Stimulated activated CD4-positive, alpha-beta T cell treated with anti-CD3 and anti-CD28 coated beads, Interleukin-1b, Interleukin-23, amount 100 ng/mL, for 1 hour (primary cell): ENCODE data around the gene CMTM5.

Source experiments
- DNase-seq, 2 donors: peaks; one replicate each; pipeline ENCODE4 v3.0.0-alpha.2; 2020; ENCODE audit warnings: low read depth in 2 of 2

Gene CMTM5

GRCh38 chr14:23358042-23358441 is 18.8 kb upstream of the CMTM5 start:
- DNase-seq, result no peak

DNA sequence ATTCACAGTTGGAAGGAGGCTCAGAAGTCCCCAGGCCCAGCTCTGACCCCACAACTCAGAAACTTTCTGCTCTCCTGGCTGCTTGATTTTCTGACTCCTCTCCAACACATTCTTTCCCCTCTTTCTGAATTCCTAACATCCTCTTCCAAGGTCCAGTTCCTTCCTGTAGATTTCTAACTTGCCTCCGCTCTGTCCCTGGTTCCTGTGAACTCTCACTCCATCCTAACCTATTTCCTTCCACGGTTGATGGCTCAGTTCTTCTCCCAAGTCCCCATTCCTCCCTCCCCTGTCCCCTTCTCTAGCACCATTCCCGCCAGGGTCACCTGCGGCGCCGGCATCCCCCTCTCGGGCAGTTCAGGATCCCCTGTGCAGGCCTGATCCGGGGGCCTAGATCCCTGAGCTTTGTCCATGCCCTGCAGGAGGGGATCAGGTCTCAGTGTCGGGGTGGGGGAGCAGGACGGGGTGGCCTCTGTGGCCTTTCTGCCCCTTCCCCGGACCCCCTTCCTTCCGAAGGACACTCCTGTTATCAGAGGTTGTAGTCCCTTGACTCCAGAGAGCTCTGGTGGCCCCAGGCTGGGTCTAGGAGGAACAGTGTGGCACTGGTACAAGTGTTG is 18.2 kb upstream of the CMTM5 start:
- DNase-seq, result no peak

DNA sequence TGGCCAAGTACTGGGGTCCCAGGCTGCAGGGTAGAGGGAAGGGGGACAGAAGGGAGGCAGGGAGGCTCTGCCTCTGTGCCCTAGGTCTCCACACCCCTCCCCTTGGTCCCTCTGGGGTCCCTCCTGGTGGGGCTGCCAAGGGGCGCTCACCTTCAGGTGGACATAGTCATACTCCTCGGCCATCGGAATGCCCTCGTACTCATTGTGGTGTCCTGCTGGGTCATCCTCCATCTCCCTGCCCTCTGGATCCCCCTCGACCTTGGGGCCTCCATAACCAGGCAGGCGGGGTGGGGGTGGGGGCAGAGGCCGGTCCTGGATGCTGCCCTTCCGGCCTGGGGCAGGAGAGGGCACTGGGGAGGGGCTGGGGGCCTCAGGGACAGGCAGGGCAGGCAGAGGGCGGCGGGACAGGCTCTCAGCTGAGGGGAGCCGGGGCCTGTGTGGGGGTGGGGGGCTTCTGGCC is 17.6 kb upstream of the CMTM5 start:
- DNase-seq, result no peak

- no peak for DNase-seq
These were observed 17.0 kb upstream of the CMTM5 start for GRCh38 chr14:23359722-23360447.

GRCh38 chr14:23360496-23360895 is 16.4 kb upstream of the CMTM5 start:
- no peak for DNase-seq

DNA sequence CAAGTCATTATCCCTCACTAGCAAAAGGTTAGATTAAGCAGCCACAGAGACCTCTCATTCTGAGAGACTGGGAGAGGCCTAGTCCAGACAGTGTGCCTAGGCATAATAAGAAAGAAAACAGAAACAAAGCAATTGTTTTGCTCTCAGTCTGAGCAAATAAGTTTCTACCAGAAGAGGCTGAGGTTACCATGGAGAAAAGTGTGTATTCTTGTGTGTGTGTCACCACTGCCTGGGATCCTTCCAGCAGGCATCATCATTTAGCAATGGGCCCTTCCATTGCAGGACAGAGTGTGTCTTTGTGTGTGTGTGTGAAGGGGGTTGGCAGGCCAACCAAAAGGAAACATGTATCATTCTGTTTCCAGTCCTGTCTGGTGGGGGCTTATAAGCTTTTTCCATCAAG is 15.5 kb upstream of the CMTM5 start:
- no peak for DNase-seq

DNA sequence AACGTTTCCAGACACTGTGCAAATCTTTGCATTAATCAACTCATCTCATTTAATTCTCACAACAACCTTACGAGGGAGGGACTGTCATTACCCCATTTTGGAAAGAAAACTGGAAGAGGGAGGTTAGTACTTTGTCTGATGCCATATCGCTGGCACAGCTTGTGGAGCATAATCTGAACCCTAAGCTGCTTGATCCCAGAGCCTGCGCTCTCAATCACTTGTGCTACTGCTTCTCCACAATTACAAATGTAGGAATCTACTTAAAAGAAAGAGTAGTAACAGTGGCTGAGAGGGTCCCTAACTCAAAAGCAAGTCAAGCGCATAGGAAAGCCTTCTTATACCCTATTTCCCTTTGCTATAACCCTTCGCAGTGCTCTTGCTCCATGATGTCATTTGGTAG is 15.1 kb upstream of the CMTM5 start:
- DNase-seq, result no peak

- DNase-seq, result no peak
These were observed 14.6 kb upstream of the CMTM5 start for GRCh38 chr14:23362200-23362599.

DNA sequence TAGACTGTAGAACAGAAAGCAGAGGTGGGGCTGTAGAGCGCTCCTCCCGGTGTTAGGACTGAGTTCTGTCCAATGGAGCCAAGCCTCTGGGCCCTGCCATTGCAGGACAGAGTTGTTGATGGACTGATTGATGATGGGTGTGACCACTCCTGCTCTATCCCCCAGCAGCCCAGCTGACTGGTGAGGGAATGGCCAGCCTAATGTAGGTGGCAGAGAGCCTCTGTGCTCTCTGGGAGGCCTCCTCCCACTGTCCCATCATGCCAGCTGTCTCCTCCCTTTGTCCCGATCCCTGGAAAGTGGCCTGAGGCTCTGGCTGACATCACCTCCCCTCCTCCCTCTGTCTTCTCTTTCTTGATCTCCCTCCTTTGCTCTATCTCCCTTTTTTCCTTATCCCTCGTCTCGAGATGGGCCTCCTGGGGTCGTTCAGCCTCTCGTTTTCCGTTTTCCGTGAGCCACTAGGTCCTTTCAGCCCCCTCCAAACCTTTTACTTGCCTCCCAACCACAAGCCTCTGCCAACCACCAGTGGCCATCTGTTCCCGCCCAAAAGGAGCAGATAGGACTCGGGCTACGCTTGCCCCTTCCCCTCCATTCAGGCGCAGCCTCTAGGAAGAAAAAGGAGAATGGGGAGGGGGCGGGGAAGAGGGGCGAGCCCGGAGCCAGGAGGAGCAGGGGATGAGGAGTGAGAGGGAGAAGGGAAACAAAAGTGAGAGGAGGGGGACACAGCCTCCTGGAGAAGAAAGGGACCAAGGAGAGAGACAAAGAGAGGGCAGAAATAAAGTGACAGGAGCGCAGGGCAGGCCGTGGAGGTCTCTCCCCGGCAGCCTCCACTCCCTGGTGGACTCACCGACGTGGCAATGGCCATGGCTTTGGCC is 12.4 kb upstream of the CMTM5 start:
- no peak for DNase-seq

GRCh38 chr14:23365036-23365731 is 11.7 kb upstream of the CMTM5 start, which contains the start of gene EFS:
Gene EFS (minus strand): TSS chr14:23365172. CDS start chr14:23365025, 147 bp downstream.
- DNase-seq, result no peak

DNA sequence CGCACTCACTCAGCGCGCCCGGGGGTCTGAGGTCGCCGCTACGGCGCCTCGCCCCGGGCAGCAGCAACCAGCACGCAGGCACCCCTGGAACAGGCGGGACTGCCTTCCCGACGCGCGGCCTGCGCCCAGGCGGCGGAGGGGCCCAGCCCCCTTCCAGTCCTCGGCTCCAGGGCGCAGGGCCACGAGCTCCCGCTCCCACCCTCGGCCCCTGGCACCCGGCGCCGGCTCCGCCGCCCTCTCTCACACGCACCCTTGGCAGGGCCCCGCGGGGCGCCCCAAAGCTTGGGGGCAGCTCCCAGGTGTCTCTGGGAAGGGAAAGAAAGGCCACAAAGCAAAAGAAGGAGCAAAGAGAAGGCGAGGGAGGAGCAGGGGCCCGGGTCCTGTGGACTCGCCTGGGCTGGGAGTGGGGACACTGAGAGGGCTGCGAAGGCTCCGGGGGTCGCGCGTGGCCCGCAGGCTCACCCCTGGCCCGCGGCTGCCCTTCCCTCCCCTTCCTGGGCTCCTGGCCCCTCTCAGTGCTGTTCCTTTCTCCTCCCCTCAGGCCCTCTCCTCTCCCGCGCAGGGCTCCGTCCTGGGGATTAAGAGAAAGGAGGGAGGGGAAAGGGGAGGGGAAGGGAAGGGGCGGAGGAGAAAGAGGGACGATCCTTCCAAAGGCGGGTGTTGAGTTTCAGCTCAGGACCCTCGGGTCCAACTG is 11.0 kb upstream of the CMTM5 start:
- no peak for DNase-seq

DNA sequence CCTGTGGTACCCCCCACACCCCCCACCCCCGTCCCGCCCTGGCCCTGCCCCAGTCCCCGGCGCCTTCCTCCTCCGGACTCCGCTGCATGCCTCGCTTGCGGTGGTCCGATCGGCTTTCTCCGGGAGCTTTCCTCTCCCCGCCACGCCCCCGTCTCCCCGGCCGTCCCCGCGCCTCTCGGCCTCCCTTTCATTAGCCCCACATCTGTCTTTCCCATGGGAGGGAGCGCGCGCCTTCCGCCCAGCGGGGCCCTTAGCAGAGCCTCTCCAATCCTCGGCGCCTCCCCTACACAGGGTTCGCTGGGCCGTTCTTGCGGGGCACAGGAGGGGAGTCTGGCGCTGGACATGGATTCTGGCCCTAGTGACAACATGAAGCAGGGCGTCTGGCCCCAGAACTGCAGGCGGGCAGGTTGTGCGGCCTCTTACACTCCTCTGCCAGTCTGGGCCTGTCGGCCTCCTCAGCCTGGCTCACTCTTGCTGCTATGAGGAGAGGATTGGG is 10.4 kb upstream of the CMTM5 start:
- no peak for DNase-seq

DNA sequence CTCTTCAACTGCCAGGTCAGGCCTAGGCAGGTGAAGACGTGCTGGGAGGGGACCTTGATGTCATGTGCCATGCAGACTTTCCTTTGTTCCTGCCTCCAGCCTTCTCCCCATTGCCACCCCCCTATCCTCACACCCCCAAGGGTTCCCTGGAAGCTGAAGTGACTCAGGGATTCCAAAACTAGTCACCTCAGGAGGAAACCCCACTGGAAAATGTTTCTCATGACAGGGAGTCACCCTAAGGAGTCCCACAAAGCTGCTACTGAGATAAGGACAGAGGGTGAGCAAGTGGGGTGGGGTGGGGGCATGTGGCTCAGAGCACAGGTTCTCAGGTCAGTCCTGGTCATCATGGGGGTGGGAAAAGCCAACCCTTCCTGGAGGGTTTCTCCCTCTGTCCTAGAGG is 6.6 kb upstream of the CMTM5 start:
- no peak for DNase-seq

DNA sequence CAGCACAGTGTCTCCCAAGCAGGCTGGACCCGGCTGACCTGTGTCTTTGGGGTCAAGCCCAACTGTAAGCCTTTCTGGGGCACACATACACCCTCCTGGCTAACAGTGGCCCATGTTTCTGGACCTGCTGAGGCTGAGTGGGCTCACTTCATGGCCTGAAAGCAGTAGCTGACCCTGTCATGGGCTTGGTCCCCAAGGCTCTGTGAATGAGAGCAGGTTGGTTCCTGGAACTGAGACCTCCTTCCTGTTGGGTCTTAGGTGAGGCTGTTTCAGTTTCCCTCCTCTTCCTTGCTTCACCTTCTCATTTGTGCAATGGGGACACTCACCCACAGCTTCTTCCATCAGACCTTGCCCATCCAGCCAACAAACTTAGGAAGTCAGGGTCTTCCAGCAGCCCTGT is 5.0 kb upstream of the CMTM5 start:
- no peak for DNase-seq

DNA sequence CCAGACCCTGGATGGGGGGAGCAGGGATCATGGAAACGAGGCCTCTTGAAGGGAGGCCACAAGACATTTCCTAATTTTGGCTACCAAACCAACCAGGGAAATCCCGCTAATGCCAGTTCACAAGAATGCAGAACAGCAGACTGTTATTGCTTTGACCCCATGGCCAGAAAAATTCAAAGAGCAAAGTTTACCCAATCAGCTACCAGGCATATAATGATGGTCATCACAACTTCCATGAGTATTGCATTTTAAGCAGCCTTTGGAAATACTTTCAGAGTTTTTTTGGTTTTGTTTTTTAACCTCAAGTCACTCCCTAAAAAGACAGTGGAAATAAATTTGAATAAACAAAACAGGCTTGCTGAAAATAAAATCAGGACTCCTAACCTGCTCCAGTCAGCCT is 4.3 kb upstream of the CMTM5 start, which contains the start of gene IL25:
IL25 (plus strand) TSS at position 301 of the 400 bp plus-strand sequence.
- DNase-seq, result no peak

GRCh38 chr14:23373041-23373440 is 3.8 kb upstream of the CMTM5 start:
- no peak for DNase-seq

DNA sequence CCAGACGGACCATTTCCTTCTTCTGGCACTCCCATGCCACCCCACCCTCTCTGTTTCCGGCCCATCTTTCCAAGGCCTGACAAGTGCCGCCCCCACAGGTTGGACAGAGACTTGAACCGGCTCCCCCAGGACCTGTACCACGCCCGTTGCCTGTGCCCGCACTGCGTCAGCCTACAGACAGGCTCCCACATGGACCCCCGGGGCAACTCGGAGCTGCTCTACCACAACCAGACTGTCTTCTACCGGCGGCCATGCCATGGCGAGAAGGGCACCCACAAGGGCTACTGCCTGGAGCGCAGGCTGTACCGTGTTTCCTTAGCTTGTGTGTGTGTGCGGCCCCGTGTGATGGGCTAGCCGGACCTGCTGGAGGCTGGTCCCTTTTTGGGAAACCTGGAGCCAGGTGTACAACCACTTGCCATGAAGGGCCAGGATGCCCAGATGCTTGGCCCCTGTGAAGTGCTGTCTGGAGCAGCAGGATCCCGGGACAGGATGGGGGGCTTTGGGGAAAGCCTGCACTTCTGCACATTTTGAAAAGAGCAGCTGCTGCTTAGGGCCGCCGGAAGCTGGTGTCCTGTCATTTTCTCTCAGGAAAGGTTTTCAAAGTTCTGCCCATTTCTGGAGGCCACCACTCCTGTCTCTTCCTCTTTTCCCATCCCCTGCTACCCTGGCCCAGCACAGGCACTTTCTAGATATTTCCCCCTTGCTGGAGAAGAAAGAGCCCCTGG is 1.2 kb upstream of the CMTM5 start:
- no peak for DNase-seq

GRCh38 chr14:23377198-23377550 is 328 bp downstream of the CMTM5 start:
- DNase-seq, result no peak

- DNase-seq, result no peak
These were observed 1.0 kb downstream of the CMTM5 start for GRCh38 chr14:23377573-23378563.
